ENCODE results near the gene DCD. TPM values are rescaled to one million over a fixed set of nuclear protein-coding genes. Genes with fewer than 3 reads are reported as not detected.

Gene DCD, protein sequence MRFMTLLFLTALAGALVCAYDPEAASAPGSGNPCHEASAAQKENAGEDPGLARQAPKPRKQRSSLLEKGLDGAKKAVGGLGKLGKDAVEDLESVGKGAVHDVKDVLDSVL
- not detected in 2 replicates for total RNA-seq

DNA sequence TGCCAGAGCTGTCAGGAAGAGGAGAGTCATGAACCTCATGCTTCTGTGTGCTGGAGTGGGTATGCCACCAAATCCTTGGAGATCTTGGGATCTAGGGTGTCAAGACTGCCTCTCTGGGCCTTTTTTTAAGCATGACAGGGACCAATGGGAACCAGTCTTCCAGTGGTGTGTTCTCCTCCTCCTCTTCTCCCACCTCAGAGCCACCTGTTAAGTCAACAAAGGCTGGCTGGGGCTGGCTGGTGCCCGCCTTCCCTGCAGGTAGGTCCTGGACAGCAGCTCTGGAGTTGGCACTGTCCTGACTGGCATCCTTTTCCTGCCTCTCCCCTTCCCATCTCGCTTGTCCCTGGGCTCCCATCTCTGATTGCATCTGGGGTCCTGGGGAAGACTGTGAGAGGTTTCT lies at the start of gene DCD:
Gene DCD (minus strand): TSS at position 101 of the 400 bp plus-strand sequence. CDS start 62 bp downstream, at position 39.

DNA sequence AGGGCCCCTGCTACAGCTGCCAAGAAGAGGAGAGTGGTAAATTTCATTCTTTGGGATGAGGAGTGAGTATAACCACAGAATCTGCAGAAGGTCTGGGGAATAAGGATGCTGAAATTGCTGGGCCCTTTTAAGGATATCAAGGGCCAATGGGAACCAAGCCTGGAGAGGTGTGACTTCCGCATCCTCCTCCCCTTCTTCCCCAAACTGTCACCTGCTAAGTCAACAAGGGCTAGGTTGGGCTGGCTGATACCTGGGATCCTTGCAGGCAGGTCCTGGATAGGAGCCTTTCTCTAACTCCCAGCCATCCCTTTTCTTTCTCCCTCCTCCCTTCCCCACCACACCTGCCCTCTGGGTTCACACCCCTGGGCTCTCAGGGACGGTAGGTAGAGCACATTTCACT lies 13.4 kb downstream of the DCD start, which contains the start of gene LACRT:
Gene LACRT (minus strand): TSS at position 101 of the 400 bp plus-strand sequence. CDS start 54 bp downstream, at position 47.

Other genes with a start within 250 kb of the DCD start
- 141 and 228 TPM in 2 replicates for gene ITGA5, start 229.1 kb downstream of the DCD start, total RNA-seq
- not detected in 2 replicates for gene GTSF1, start 174.8 kb downstream of the DCD start, total RNA-seq
- under 0.01 and 0.16 TPM in 2 replicates for gene NCKAP1L, start 150.6 kb downstream of the DCD start, total RNA-seq
- under 0.01 and 1.9 TPM in 2 replicates for gene PDE1B, start 98.8 kb downstream of the DCD start, total RNA-seq
- 0.98 and 6.1 TPM in 2 replicates for gene PPP1R1A, start 59.7 kb downstream of the DCD start, total RNA-seq
- gene LACRT, start 13.5 kb downstream of the DCD start, total RNA-seq = not detected in 2 replicates
- not detected in 2 replicates for gene MUCL1, start 206.2 kb upstream of the DCD start, total RNA-seq

All from mesangial cell (primary cell).